SKM-1 (cell line): ENCODE results near the gene KCP.
"Not testable (repeated sequence)": the region's sequence is repeated elsewhere in the genome, so short reads cannot be mapped to it uniquely, and the experiment has no call there.

Source experiments
- DNase-seq: peaks from one replicate; lab custom pipeline; 2025; ENCODE audit not compliant: unreplicated experiment; lab: John Stamatoyannopoulos, UW

The KCP gene

GRCh38 chr7:128922496-128923410 lies 12.2 kb upstream of the KCP start:
- no peak for DNase-seq

GRCh38 chr7:128921866-128922440 lies 11.4 kb upstream of the KCP start:
- DNase-seq, result no peak

- DNase-seq, result no peak
These were observed 10.5 kb upstream of the KCP start for GRCh38 chr7:128920913-128921582.

GRCh38 chr7:128919881-128920799 lies 9.6 kb upstream of the KCP start:
- no peak for DNase-seq

GRCh38 chr7:128919241-128919640 lies 8.7 kb upstream of the KCP start:
- DNase-seq, result no peak

- DNase-seq, result no peak
These were observed 7.6 kb upstream of the KCP start for GRCh38 chr7:128918016-128918665.

GRCh38 chr7:128917122-128917521 lies 6.6 kb upstream of the KCP start:
- no peak for DNase-seq

- no peak for DNase-seq
These were observed 6.1 kb upstream of the KCP start for GRCh38 chr7:128916643-128916915.

GRCh38 chr7:128915841-128916642 lies 5.5 kb upstream of the KCP start:
- DNase-seq, result no peak

- DNase-seq, result no peak
These were observed 4.8 kb upstream of the KCP start for GRCh38 chr7:128915271-128915819.

GRCh38 chr7:128914566-128915151 lies 4.2 kb upstream of the KCP start:
- no peak for DNase-seq

- no peak for DNase-seq
These were observed 3.5 kb upstream of the KCP start for GRCh38 chr7:128913870-128914565.

- DNase-seq, result not testable (repeated sequence)
These were observed 2.4 kb upstream of the KCP start for GRCh38 chr7:128912709-128913495.

GRCh38 chr7:128912281-128912680 lies 1.8 kb upstream of the KCP start:
- no peak for DNase-seq

GRCh38 chr7:128911423-128912031 lies 1.0 kb upstream of the KCP start:
- DNase-seq, result no peak

GRCh38 chr7:128909625-128910568 lies 612 bp downstream of the KCP start:
- DNase-seq, result no peak
